ENCODE measurements around the gene FARSA.

GRCh38 chr19:12975221-12975741, 41.8 kb upstream of the FARSA start:
- TF ChIP-seq POLR2AphosphoS5 (IDR thresholded peaks at IDR 0.05; ENCODE audit: low read depth, low read length): no peak
- no peak for TF ChIP-seq TAF1 (IDR thresholded peaks at IDR 0.05; ENCODE audit: borderline replicate concordance, insufficient read depth, low read length)
- TF ChIP-seq REST (IDR thresholded peaks at IDR 0.05; ENCODE audit: insufficient read depth in 1 of 2, low read depth in 2 of 2, low read length in 2 of 2): no peak
- TF ChIP-seq FOXP2 (optimal IDR thresholded peaks at IDR 0.05; ENCODE audit: borderline replicate concordance, extremely low read depth, extremely low read length, insufficient read depth): no peak
